K562 (cell line): ENCODE data around the gene MTG1. TPM values are rescaled to one million over a fixed set of nuclear protein-coding genes. Genes with fewer than 3 reads are reported as not detected.

Experiments used
- C11orf30 ChIP-seq: fragments of 450-650 bp; IDR thresholded peaks from 2 replicates; pipeline ENCODE4 v1.6.1; 2016; ENCODE audit warnings: low read depth, mild to moderate bottlenecking
- CCAR2 ChIP-seq: fragments of 200-400 bp; formaldehyde crosslinking; IDR thresholded peaks from 2 replicates; pipeline ENCODE4 v1.6.1; 2017; ENCODE audit warnings: mild to moderate bottlenecking, low read depth, low read length
- ESRRA ChIP-seq: fragments of 450-650 bp; IDR thresholded peaks from 2 replicates; pipeline ENCODE4 v1.6.1; 2014; ENCODE audit warnings: low read depth, mild to moderate bottlenecking, moderate library complexity, borderline replicate concordance
- HNRNPK ChIP-seq: fragments of 200-400 bp; formaldehyde crosslinking; IDR thresholded peaks from one replicate; pipeline ENCODE4 v1.6.1; 2018; ENCODE audit warnings: mild to moderate bottlenecking, low read depth, low read length; ENCODE audit not compliant: poor library complexity, severe bottlenecking
- L3MBTL2 ChIP-seq: fragments of 450-650 bp; IDR thresholded peaks from 2 replicates; pipeline ENCODE4 v1.6.1; 2016; ENCODE audit warnings: mild to moderate bottlenecking, moderate library complexity
- MED1 ChIP-seq: sonication (generic); formaldehyde crosslinking; IDR thresholded peaks from 2 replicates; pipeline ENCODE4 v1.8.1; 2023; ENCODE audit warnings: missing genetic modification reagents, borderline replicate concordance
- SIN3B ChIP-seq: fragments of 450-650 bp; IDR thresholded peaks from 2 replicates; pipeline ENCODE4 v1.6.1; 2017; ENCODE audit warnings: low read depth, mild to moderate bottlenecking, moderate library complexity
- STAG1 ChIP-seq: sonication (generic); formaldehyde crosslinking; IDR thresholded peaks from 2 replicates; pipeline ENCODE4 v1.5.0; 2020; ENCODE audit warnings: missing genetic modification reagents, borderline replicate concordance
- ZNF316 ChIP-seq: fragments of 450-650 bp; IDR thresholded peaks from 2 replicates; pipeline ENCODE4 v1.6.1; 2016
- polyA plus RNA-seq, 8 experiments: library from polyadenylated mRNA; depleted of rRNA in 4 of 8; stranded (reverse) in 5 of 8; unstranded in 3 of 8; fragments of >200 nt; fragmentation: Nextera tagmentation in 2 of 8; fragmentation: Illumina TruSeq in 1 of 8; extraction: Ambion mirVana in 2 of 8; extraction: Trizol in 1 of 8; gene quantifications; 2 replicates each; pipeline versions ENCODE4 v1.2.1 to v1.2.3, GENCODE V29; 2011 to 2014; ENCODE audit warnings: inconsistent platforms in 1 of 8, missing spikeins in 1 of 8
- total RNA-seq, 7 experiments: library from RNA; depleted of rRNA in 6 of 7; stranded (reverse); fragments of >200 nt in 6 of 7; fragmentation: Illumina TruSeq in 2 of 7; extraction: Trizol in 2 of 7; gene quantifications; 2 replicates each; pipeline versions ENCODE4 v1.2.1 to v1.2.3, GENCODE V29; 2011 to 2021; ENCODE audit warnings: low replicate concordance in 1 of 7
- TF ChIP-seq, protein P1 (sequence below): sonication (generic); formaldehyde crosslinking; IDR thresholded peaks from 2 replicates; pipeline ENCODE4 v1.4.0; 2020; ENCODE audit warnings: mild to moderate bottlenecking, missing genetic modification reagents
- TF ChIP-seq, protein P2 (sequence below): fragments of 450-650 bp; IDR thresholded peaks from 2 replicates; pipeline ENCODE4 v1.6.1; 2016; ENCODE audit warnings: low read depth, mild to moderate bottlenecking, moderate library complexity
- TF ChIP-seq, protein P3 (sequence below): fragments of 450-650 bp; IDR thresholded peaks from 2 replicates; pipeline ENCODE4 v1.6.1; 2016
- TF ChIP-seq, protein P4 (sequence below), 2 experiments: IDR thresholded peaks; 2 replicates each; pipeline ENCODE4 v1.6.1; 2011; ENCODE audit warnings: borderline replicate concordance in 1 of 2, control low read depth in 1 of 2, low read depth in 1 of 2, low read length in 1 of 2, mild to moderate bottlenecking in 1 of 2, mixed read lengths in 1 of 2, moderate library complexity in 1 of 2; ENCODE audit not compliant: insufficient read depth in 1 of 2, insufficient read length in 1 of 2, poor library complexity in 1 of 2, severe bottlenecking in 1 of 2; ENCODE audit errors: extremely low read depth in 1 of 2
- TF ChIP-seq, protein P5 (sequence below): fragments of 450-650 bp; formaldehyde crosslinking; IDR thresholded peaks from 2 replicates; pipeline ENCODE4 v1.4.0; 2022; ENCODE audit warnings: missing genetic modification characterization
- TF ChIP-seq, protein P6 (sequence below): sonication (generic); formaldehyde crosslinking; IDR thresholded peaks from 2 replicates; pipeline ENCODE4 v1.8.0; 2023; ENCODE audit warnings: mild to moderate bottlenecking, missing genetic modification reagents

Gene MTG1
- total and polyA plus RNA-seq, 9 of the 15 experiments (the other 6 are each of a cell fraction or from before 2014, with no cell fraction given): 2.8 to 28.2 (median 15.4) TPM

DNA sequence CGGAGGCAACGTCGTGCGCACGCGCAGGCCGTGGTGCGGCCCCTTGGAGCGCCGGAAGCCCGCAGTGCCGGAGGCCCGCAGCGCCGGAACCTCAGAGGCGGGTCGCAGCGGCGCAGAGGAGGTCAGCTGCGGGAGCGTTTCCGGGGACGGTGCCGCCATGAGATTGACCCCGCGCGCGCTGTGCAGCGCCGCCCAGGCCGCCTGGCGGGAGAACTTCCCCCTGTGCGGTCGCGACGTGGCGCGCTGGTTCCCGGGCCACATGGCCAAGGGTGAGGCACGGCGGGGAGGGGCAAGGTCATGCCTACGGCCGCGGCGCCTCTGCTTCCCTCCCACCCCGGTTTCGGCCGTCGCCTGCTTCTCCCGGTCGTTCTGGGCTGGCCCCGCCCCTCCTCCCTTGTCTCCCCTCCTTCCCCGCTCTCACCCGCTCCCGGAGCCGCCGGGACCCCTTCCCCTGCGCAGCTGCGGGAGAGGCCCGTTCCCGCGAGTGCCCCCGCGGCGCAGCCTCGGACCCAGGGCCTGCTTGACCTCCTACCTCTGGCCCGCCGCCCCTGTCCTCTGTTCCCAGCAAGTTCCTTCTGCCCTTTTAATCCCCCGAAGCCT, at the start of gene MTG1 (continued):
- TF ChIP-seq, protein P1, sequence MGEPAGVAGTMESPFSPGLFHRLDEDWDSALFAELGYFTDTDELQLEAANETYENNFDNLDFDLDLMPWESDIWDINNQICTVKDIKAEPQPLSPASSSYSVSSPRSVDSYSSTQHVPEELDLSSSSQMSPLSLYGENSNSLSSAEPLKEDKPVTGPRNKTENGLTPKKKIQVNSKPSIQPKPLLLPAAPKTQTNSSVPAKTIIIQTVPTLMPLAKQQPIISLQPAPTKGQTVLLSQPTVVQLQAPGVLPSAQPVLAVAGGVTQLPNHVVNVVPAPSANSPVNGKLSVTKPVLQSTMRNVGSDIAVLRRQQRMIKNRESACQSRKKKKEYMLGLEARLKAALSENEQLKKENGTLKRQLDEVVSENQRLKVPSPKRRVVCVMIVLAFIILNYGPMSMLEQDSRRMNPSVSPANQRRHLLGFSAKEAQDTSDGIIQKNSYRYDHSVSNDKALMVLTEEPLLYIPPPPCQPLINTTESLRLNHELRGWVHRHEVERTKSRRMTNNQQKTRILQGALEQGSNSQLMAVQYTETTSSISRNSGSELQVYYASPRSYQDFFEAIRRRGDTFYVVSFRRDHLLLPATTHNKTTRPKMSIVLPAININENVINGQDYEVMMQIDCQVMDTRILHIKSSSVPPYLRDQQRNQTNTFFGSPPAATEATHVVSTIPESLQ (CRISPR knock-in tag): peak; percentile 64; the same call in 1 of the 2 replicates
- TF ChIP-seq L3MBTL2: peak; percentile 85
- TF ChIP-seq ESRRA: peak; percentile 97
- TF ChIP-seq STAG1 (CRISPR knock-in tag): no peak
- TF ChIP-seq, protein P2, sequence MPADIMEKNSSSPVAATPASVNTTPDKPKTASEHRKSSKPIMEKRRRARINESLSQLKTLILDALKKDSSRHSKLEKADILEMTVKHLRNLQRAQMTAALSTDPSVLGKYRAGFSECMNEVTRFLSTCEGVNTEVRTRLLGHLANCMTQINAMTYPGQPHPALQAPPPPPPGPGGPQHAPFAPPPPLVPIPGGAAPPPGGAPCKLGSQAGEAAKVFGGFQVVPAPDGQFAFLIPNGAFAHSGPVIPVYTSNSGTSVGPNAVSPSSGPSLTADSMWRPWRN: no peak
- TF ChIP-seq, protein P3, sequence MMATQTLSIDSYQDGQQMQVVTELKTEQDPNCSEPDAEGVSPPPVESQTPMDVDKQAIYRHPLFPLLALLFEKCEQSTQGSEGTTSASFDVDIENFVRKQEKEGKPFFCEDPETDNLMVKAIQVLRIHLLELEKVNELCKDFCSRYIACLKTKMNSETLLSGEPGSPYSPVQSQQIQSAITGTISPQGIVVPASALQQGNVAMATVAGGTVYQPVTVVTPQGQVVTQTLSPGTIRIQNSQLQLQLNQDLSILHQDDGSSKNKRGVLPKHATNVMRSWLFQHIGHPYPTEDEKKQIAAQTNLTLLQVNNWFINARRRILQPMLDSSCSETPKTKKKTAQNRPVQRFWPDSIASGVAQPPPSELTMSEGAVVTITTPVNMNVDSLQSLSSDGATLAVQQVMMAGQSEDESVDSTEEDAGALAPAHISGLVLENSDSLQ: no peak; the same call in 1 of the 2 replicates
- TF ChIP-seq, protein P4, sequence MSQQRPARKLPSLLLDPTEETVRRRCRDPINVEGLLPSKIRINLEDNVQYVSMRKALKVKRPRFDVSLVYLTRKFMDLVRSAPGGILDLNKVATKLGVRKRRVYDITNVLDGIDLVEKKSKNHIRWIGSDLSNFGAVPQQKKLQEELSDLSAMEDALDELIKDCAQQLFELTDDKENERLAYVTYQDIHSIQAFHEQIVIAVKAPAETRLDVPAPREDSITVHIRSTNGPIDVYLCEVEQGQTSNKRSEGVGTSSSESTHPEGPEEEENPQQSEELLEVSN (IDR thresholded peaks at IDR 0.05; ENCODE audit: borderline replicate concordance in 1 of 2, extremely low read depth in 1 of 2, insufficient read depth in 1 of 2, insufficient read length in 1 of 2, low read depth in 1 of 2, low read length in 1 of 2, poor library complexity in 1 of 2, severe bottlenecking in 1 of 2): peak; percentile 95 to 98
- TF ChIP-seq, protein P5, sequence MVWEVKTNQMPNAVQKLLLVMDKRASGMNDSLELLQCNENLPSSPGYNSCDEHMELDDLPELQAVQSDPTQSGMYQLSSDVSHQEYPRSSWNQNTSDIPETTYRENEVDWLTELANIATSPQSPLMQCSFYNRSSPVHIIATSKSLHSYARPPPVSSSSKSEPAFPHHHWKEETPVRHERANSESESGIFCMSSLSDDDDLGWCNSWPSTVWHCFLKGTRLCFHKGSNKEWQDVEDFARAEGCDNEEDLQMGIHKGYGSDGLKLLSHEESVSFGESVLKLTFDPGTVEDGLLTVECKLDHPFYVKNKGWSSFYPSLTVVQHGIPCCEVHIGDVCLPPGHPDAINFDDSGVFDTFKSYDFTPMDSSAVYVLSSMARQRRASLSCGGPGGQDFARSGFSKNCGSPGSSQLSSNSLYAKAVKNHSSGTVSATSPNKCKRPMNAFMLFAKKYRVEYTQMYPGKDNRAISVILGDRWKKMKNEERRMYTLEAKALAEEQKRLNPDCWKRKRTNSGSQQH: no peak
- TF ChIP-seq HNRNPK: peak; percentile 55
- peak; percentile 75; the same call in 1 of the 2 replicates for TF ChIP-seq SIN3B
- peak; percentile 7; the same call in 1 of the 2 replicates for TF ChIP-seq ZNF316
- TF ChIP-seq C11orf30: peak; percentile 68
- TF ChIP-seq MED1: no peak
- no peak for TF ChIP-seq CCAR2
- TF ChIP-seq, protein P6, sequence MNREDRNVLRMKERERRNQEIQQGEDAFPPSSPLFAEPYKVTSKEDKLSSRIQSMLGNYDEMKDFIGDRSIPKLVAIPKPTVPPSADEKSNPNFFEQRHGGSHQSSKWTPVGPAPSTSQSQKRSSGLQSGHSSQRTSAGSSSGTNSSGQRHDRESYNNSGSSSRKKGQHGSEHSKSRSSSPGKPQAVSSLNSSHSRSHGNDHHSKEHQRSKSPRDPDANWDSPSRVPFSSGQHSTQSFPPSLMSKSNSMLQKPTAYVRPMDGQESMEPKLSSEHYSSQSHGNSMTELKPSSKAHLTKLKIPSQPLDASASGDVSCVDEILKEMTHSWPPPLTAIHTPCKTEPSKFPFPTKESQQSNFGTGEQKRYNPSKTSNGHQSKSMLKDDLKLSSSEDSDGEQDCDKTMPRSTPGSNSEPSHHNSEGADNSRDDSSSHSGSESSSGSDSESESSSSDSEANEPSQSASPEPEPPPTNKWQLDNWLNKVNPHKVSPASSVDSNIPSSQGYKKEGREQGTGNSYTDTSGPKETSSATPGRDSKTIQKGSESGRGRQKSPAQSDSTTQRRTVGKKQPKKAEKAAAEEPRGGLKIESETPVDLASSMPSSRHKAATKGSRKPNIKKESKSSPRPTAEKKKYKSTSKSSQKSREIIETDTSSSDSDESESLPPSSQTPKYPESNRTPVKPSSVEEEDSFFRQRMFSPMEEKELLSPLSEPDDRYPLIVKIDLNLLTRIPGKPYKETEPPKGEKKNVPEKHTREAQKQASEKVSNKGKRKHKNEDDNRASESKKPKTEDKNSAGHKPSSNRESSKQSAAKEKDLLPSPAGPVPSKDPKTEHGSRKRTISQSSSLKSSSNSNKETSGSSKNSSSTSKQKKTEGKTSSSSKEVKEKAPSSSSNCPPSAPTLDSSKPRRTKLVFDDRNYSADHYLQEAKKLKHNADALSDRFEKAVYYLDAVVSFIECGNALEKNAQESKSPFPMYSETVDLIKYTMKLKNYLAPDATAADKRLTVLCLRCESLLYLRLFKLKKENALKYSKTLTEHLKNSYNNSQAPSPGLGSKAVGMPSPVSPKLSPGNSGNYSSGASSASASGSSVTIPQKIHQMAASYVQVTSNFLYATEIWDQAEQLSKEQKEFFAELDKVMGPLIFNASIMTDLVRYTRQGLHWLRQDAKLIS (CRISPR knock-in tag): peak; percentile 24; the same call in 1 of the 2 replicates
